Epithelial cell of alveolus of lung (primary cell): Measurements from ENCODE around the gene ADAMTS3. TPM values are rescaled to one million over a fixed set of nuclear protein-coding genes. Genes with fewer than 3 reads are reported as not detected.

Experiments used
- total RNA-seq: library from RNA; depleted of rRNA; stranded (reverse); fragments of >200 nt; gene quantifications from 2 replicates; pipeline ENCODE4 v1.2.1, GENCODE V29; 2015

The ADAMTS3 gene
- 1.9 and 2.1 TPM in 2 replicates for total RNA-seq

DNA sequence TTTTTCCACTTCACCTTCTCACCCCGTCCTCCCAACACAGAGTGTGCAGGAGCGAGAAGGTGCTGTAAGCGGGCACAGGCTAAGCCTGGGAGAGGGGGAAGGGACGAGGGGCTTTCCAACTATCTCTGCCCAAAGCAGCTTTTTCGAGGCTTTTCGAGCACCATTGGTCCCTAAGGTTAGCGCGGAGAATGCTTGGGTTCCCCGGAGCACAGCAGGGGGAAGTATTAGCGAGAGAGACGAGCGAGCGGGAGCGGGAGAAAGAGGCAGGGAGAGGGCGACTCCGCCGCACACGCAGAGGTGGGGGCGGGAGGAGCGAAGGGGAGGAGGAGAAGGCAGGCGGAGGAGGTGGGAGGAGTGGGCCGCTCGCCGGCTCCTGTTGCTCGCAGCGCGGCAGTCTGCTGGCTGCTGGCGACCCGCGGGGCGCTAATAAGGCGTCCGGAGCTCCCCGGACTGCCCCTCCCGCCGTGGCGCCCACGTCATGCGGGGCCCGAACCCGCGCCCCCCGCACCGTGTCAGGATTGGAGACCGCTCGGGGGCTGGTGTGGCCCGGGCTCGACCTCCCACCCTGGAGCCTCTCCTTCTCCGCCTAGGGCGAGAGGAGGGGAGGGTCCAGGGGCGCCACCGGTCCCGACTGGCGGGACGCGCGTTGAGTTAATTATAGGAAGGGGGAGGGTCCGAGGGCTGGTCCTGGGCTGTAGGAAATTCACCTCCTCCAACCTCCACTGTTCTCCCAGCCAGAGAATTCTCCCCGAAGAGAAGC, at the start of gene ADAMTS3:
Gene ADAMTS3, minus strand, starts transcription at position 263 of the 760 bp plus-strand sequence. CDS start 459 bp downstream, outside the sequence.

